ENCODE measurements around the gene SUCLA2. TPM values are rescaled to one million over a fixed set of nuclear protein-coding genes. Genes with fewer than 3 reads are reported as not detected.

SUCLA2 gene
- polyA plus RNA-seq, 1 donor from 2014 or later: 137 TPM

GRCh38 chr13:48043789-48044503, 42.9 kb upstream of the SUCLA2 start:
- H3K4me2 ChIP-seq (ENCODE audit: low read length): no peak overlapping the region
- H3K9me2 ChIP-seq (ENCODE audit: insufficient read depth, low read length): no peaks in the 10 kb centered on the region
- H2AFZ ChIP-seq (ENCODE audit: low read depth, low read length): no peak overlapping the region
- no peak overlapping the region for H3K9ac ChIP-seq (ENCODE audit: low read length)
- H3K36me3 ChIP-seq (ENCODE audit: insufficient read depth, low read length): no peaks in the 10 kb centered on the region
- H3K9me3 ChIP-seq (ENCODE audit: low read length): no peaks in the 10 kb centered on the region
- no peaks in the 10 kb centered on the region for H4K20me1 ChIP-seq (ENCODE audit: insufficient read depth)
- H3F3A ChIP-seq (ENCODE audit: insufficient read depth, low read length, poor library complexity, severe bottlenecking): no peaks in the 10 kb centered on the region
- H3K4me3 ChIP-seq (ENCODE audit: low read length): no peak overlapping the region
- H3K27me3 ChIP-seq (ENCODE audit: insufficient read depth, low read depth, low read length): no peaks in the 10 kb centered on the region
- TF ChIP-seq POLR2AphosphoS5 (IDR thresholded peaks at IDR 0.05) (no peak), EP300 (conservative IDR thresholded peaks at IDR 0.05; ENCODE audit: poor library complexity, severe bottlenecking) (no peak), RAD21 (conservative IDR thresholded peaks at IDR 0.05) (no peak), SMC3 (conservative IDR thresholded peaks at IDR 0.05; ENCODE audit: poor library complexity) (no peak), TAF1 (IDR thresholded peaks at IDR 0.05; ENCODE audit: low read depth) (no peak), EZH2 (IDR thresholded peaks at IDR 0.05; ENCODE audit: borderline replicate concordance, insufficient read depth, low read length, poor library complexity, severe bottlenecking) (no peak), MXI1 (conservative IDR thresholded peaks at IDR 0.05; ENCODE audit: poor library complexity, severe bottlenecking) (no peak)
- TF ChIP-seq, protein P1, sequence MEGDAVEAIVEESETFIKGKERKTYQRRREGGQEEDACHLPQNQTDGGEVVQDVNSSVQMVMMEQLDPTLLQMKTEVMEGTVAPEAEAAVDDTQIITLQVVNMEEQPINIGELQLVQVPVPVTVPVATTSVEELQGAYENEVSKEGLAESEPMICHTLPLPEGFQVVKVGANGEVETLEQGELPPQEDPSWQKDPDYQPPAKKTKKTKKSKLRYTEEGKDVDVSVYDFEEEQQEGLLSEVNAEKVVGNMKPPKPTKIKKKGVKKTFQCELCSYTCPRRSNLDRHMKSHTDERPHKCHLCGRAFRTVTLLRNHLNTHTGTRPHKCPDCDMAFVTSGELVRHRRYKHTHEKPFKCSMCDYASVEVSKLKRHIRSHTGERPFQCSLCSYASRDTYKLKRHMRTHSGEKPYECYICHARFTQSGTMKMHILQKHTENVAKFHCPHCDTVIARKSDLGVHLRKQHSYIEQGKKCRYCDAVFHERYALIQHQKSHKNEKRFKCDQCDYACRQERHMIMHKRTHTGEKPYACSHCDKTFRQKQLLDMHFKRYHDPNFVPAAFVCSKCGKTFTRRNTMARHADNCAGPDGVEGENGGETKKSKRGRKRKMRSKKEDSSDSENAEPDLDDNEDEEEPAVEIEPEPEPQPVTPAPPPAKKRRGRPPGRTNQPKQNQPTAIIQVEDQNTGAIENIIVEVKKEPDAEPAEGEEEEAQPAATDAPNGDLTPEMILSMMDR (IDR thresholded peaks at IDR 0.05; ENCODE audit: poor library complexity, severe bottlenecking): no peak
- TF ChIP-seq, protein P2, sequence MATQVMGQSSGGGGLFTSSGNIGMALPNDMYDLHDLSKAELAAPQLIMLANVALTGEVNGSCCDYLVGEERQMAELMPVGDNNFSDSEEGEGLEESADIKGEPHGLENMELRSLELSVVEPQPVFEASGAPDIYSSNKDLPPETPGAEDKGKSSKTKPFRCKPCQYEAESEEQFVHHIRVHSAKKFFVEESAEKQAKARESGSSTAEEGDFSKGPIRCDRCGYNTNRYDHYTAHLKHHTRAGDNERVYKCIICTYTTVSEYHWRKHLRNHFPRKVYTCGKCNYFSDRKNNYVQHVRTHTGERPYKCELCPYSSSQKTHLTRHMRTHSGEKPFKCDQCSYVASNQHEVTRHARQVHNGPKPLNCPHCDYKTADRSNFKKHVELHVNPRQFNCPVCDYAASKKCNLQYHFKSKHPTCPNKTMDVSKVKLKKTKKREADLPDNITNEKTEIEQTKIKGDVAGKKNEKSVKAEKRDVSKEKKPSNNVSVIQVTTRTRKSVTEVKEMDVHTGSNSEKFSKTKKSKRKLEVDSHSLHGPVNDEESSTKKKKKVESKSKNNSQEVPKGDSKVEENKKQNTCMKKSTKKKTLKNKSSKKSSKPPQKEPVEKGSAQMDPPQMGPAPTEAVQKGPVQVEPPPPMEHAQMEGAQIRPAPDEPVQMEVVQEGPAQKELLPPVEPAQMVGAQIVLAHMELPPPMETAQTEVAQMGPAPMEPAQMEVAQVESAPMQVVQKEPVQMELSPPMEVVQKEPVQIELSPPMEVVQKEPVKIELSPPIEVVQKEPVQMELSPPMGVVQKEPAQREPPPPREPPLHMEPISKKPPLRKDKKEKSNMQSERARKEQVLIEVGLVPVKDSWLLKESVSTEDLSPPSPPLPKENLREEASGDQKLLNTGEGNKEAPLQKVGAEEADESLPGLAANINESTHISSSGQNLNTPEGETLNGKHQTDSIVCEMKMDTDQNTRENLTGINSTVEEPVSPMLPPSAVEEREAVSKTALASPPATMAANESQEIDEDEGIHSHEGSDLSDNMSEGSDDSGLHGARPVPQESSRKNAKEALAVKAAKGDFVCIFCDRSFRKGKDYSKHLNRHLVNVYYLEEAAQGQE (IDR thresholded peaks at IDR 0.05; ENCODE audit: borderline replicate concordance): no peak
- H3K79me2 ChIP-seq (replicated peaks; ENCODE audit: insufficient read depth, low read length): no peaks in the 10 kb centered on the region
- H3K27ac ChIP-seq (ENCODE audit: low read length): no peak overlapping the region

DNA sequence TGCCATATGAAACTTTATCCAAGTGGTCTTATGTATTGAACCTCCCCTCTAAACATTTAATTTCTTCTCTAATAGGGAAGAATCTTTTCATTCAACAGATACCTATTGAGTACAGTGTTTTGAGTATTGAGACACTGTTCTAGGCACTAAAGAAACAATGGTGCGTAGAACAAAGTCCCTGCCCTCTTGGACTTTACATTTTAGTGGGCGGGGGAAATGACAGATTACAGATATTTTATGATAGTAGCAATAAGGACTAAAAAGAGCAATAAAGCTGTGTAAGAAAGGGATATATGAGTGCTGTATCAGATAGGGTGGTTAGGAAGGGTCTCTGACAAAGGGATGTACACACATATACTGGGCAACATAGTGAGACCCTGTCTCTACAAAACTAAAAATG, 41.8 kb upstream of the SUCLA2 start:
- TF ChIP-seq, protein P2 (IDR thresholded peaks at IDR 0.05; ENCODE audit: borderline replicate concordance): no peak
- TF ChIP-seq RAD21 (conservative IDR thresholded peaks at IDR 0.05): no peak
- TF ChIP-seq MXI1 (conservative IDR thresholded peaks at IDR 0.05; ENCODE audit: poor library complexity, severe bottlenecking): no peak
- TF ChIP-seq SMC3 (conservative IDR thresholded peaks at IDR 0.05; ENCODE audit: poor library complexity): no peak
- no peak for TF ChIP-seq POLR2AphosphoS5 (IDR thresholded peaks at IDR 0.05)
- no peak for TF ChIP-seq EZH2 (IDR thresholded peaks at IDR 0.05; ENCODE audit: borderline replicate concordance, insufficient read depth, low read length, poor library complexity, severe bottlenecking)
- TF ChIP-seq EP300 (conservative IDR thresholded peaks at IDR 0.05; ENCODE audit: poor library complexity, severe bottlenecking): no peak
- H2AFZ ChIP-seq (ENCODE audit: low read depth, low read length): no peak overlapping the region
- no peak overlapping the region for H3K27ac ChIP-seq (ENCODE audit: low read length)
- no peaks in the 10 kb centered on the region for H4K20me1 ChIP-seq (ENCODE audit: insufficient read depth)
- H3K9me2 ChIP-seq (ENCODE audit: insufficient read depth, low read length): no peaks in the 10 kb centered on the region
- peaks cover 5% of the 10 kb centered on the region for H3K79me2 ChIP-seq (replicated peaks; ENCODE audit: insufficient read depth, low read length)
- no peaks in the 10 kb centered on the region for H3K9me3 ChIP-seq (ENCODE audit: low read length)
- no peaks in the 10 kb centered on the region for H3K27me3 ChIP-seq (ENCODE audit: insufficient read depth, low read depth, low read length)
- H3K4me2 ChIP-seq (ENCODE audit: low read length): no peak overlapping the region
- peaks cover 3% of the 10 kb centered on the region for H3F3A ChIP-seq (ENCODE audit: insufficient read depth, low read length, poor library complexity, severe bottlenecking)
- H3K9ac ChIP-seq (ENCODE audit: low read length): no peak overlapping the region
- no peak overlapping the region for H3K4me3 ChIP-seq (ENCODE audit: low read length)
- no peaks in the 10 kb centered on the region for H3K36me3 ChIP-seq (ENCODE audit: insufficient read depth, low read length)
